DMS153 (cell line): Measurements from ENCODE around the gene RDH14.
A peak's percentile ranks its signal among the peaks of the same experiment; 100 is the strongest.

Experiments
- DNase-seq: peaks from one replicate; lab custom pipeline; 2025; lab: John Stamatoyannopoulos, UW

Gene RDH14

GRCh38 chr2:18520451-18521425 lies 39.7 kb downstream of the RDH14 start:
- peak; percentile 65 for DNase-seq

- DNase-seq: no peak
These were observed 40.5 kb downstream of the RDH14 start for GRCh38 chr2:18519914-18520450.

GRCh38 chr2:18518116-18519111 lies 42.0 kb downstream of the RDH14 start:
- DNase-seq: no peak

- DNase-seq: no peak
These were observed 43.1 kb downstream of the RDH14 start for GRCh38 chr2:18517386-18517785.

GRCh38 chr2:18516112-18516511 lies 44.3 kb downstream of the RDH14 start:
- no peak for DNase-seq

GRCh38 chr2:18514526-18515461 lies 45.7 kb downstream of the RDH14 start:
- DNase-seq: no peak

- no peak for DNase-seq
These were observed 49.7 kb downstream of the RDH14 start for GRCh38 chr2:18510775-18511174.

GRCh38 chr2:18506883-18507509 lies 53.5 kb downstream of the RDH14 start:
- DNase-seq: no peak

- DNase-seq: no peak
These were observed 54.6 kb downstream of the RDH14 start for GRCh38 chr2:18505703-18506341.
